ENCODE results near the gene ESD.

The ESD gene

DNA sequence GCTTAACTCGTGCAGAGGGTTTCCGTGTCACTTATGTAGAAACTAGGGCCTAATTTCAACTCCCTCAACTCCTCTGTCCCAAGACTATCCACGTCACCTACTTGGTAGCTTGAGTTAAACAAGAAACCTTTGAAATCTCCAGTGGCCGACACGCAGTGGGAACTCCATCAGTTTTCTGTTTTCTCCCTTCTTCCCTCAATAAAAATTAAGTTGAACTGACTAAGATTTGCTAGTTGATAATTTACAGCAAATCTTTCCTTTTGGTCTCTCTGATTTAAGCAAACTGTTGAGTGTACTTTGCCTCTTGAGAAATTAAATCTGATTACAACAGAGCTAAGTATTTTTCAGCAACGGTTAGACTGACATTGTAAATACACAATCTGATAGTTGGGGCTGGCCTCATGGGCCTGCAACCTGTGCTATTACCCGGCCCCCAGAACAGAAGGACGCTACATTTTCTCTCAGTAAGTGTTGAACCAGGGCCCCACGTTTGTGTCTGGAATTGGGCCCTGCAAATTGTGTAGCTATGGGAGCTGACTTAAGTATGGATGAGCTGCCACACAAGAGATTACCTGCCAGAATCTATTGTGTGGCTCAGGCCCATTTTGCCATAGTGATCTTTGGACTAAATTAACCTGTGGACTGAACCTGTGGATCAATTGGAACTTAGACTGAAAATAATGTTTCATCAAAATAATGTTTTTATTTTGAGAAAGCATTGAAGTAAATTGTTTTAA lies 708 bp upstream of the ESD start:
- Histone ChIP-seq H3K4me1 (ENCODE audit: control insufficient read depth in 2 of 2, insufficient read depth in 2 of 2, low read length in 2 of 2) (peaks cover 10 to 13% of the 10 kb centered on the region in 2 donors), H3K36me3 (ENCODE audit: control insufficient read depth in 2 of 2, insufficient read depth in 2 of 2, low read length in 2 of 2) (no peaks in the 10 kb centered on the region), H3K27ac (ENCODE audit: low read depth in 2 of 2, low read length in 2 of 2) (peak overlapping the region; percentile 90), H3K9me3 (ENCODE audit: control insufficient read depth in 2 of 2, low read length in 2 of 2) (no peaks in the 10 kb centered on the region), H3K4me3 (ENCODE audit: low read length in 2 of 2) (peak overlapping the region; percentile 92 to 99), H3K9ac (ENCODE audit: low read depth in 1 of 2, low read length in 2 of 2) (peak overlapping the region; percentile 89 to 91), H3K27me3 (ENCODE audit: control insufficient read depth in 2 of 2, insufficient read depth in 2 of 2, low read length in 2 of 2) (no peaks in the 10 kb centered on the region)

DNA sequence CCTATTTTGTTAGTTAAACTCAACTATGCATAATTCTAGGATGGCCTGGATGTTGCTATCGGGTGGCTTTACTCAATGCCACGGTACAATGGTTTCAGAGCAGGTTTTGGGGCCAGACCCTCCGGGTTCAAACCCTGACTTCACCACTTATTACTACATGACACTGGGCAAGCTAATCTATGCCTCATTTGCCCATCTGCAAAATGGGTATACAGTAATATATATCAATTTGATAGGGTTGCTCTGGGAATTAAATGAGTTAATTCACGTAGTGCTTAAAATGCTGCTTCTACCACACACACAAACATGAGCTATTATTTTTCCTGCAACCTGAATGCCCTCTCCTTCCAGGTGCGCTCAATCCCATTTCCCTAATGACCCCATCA lies 839 bp downstream of the ESD start:
- no peaks in the 10 kb centered on the region for H3K9me3 ChIP-seq (ENCODE audit: control insufficient read depth in 2 of 2, low read length in 2 of 2)
- H3K4me3 ChIP-seq (ENCODE audit: low read length in 2 of 2) = peak overlapping the region; percentile 92 to 99
- no peaks in the 10 kb centered on the region for H3K27me3 ChIP-seq (ENCODE audit: control insufficient read depth in 2 of 2, insufficient read depth in 2 of 2, low read length in 2 of 2)
- H3K9ac ChIP-seq (ENCODE audit: low read depth in 1 of 2, low read length in 2 of 2) = peak overlapping the region; percentile 89 to 91
- peaks cover 10 to 13% of the 10 kb centered on the region in 2 donors for H3K4me1 ChIP-seq (ENCODE audit: control insufficient read depth in 2 of 2, insufficient read depth in 2 of 2, low read length in 2 of 2)
- H3K36me3 ChIP-seq (ENCODE audit: control insufficient read depth in 2 of 2, insufficient read depth in 2 of 2, low read length in 2 of 2) = no peaks in the 10 kb centered on the region
- H3K27ac ChIP-seq (ENCODE audit: low read depth in 2 of 2, low read length in 2 of 2) = peak overlapping the region; percentile 90

DNA sequence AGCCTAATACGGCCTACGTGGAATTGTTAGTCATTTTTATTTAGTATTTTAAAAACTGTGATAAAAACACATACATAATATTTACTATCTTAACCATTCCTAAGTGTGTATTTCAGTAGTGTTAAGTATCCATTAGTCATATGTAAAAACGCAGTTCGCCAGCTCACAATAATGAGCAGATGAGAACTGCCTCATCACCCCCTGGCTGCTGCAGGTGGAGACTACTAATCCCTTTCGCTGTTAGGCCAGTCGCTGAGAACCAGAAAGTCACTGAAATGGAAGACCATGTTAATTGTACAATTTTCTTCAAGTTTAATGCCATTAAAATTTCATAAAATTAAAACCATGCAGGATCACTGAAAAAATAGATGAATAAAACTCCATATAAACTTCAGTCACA lies 1.6 kb downstream of the ESD start:
- H3K27ac ChIP-seq (ENCODE audit: low read depth in 2 of 2, low read length in 2 of 2) = no peak overlapping the region
- H3K9ac ChIP-seq (ENCODE audit: low read depth in 1 of 2, low read length in 2 of 2) = no peak overlapping the region
- H3K36me3 ChIP-seq (ENCODE audit: control insufficient read depth in 2 of 2, insufficient read depth in 2 of 2, low read length in 2 of 2) = peaks cover 5 to 8% of the 10 kb centered on the region in 2 donors
- no peaks in the 10 kb centered on the region for H3K9me3 ChIP-seq (ENCODE audit: control insufficient read depth in 2 of 2, low read length in 2 of 2)
- H3K4me1 ChIP-seq (ENCODE audit: control insufficient read depth in 2 of 2, insufficient read depth in 2 of 2, low read length in 2 of 2) = peaks cover 10 to 13% of the 10 kb centered on the region in 2 donors
- no peak overlapping the region for H3K4me3 ChIP-seq (ENCODE audit: low read length in 2 of 2)
- no peaks in the 10 kb centered on the region for H3K27me3 ChIP-seq (ENCODE audit: control insufficient read depth in 2 of 2, insufficient read depth in 2 of 2, low read length in 2 of 2)

DNA sequence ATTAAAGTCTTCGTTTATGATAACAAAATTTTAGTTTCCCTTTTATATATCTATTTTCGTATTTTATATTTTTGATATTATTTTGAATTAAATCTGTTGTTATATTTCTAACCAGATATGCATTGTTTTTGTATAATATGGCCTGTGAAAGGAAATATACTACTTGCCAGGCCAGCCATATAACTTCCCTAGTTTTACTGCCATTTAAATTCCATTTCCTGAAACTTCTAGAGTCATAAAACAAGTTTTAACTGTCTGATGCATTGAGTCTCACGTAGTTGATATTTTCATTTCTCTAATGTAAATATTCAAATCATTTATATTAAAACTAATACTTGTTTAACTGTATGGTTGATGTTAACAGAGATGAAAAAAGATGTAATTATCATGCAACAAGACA lies 13.5 kb downstream of the ESD start:
- Histone ChIP-seq H3K36me3 (ENCODE audit: control insufficient read depth in 2 of 2, insufficient read depth in 2 of 2, low read length in 2 of 2) (peaks cover 42 to 46% of the 10 kb centered on the region in 2 donors), H3K9me3 (ENCODE audit: control insufficient read depth in 2 of 2, low read length in 2 of 2) (no peaks in the 10 kb centered on the region)

DNA sequence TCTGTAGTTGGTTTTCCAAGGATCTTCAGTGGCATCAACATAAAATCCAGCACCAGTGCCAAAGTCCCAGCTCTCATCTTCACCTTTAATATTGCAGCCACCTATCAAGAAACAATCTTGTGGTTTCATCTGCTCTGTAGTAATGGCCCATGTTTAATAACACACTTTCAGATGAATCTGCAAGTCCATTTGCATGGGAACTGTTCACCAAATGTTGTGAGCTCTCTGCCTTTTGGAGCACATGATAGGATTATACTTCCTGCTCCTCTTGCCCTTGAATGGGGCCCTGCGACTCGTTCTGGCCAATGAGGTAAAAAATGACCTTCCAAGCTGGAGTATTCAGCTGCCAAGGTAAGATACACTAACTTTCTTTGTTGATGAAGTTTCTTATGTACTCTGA lies 14.3 kb downstream of the ESD start:
- peaks cover 44 to 48% of the 10 kb centered on the region in 2 donors for H3K36me3 ChIP-seq (ENCODE audit: control insufficient read depth in 2 of 2, insufficient read depth in 2 of 2, low read length in 2 of 2)
- H3K27me3 ChIP-seq (ENCODE audit: control insufficient read depth in 2 of 2, insufficient read depth in 2 of 2, low read length in 2 of 2) = no peaks in the 10 kb centered on the region
- no peak overlapping the region for H3K9ac ChIP-seq (ENCODE audit: low read depth in 1 of 2, low read length in 2 of 2)
- H3K4me1 ChIP-seq (ENCODE audit: control insufficient read depth in 2 of 2, insufficient read depth in 2 of 2, low read length in 2 of 2) = no peaks in the 10 kb centered on the region
- no peak overlapping the region for H3K27ac ChIP-seq (ENCODE audit: low read depth in 2 of 2, low read length in 2 of 2)
- no peak overlapping the region for H3K4me3 ChIP-seq (ENCODE audit: low read length in 2 of 2)
- H3K9me3 ChIP-seq (ENCODE audit: control insufficient read depth in 2 of 2, low read length in 2 of 2) = no peaks in the 10 kb centered on the region

More for the DNA sequence above, 13.5 kb downstream of the ESD start:
- Histone ChIP-seq H3K4me1 (ENCODE audit: control insufficient read depth in 2 of 2, insufficient read depth in 2 of 2, low read length in 2 of 2) (no peaks in the 10 kb centered on the region), H3K9ac (ENCODE audit: low read depth in 1 of 2, low read length in 2 of 2) (no peak overlapping the region), H3K4me3 (ENCODE audit: low read length in 2 of 2) (no peak overlapping the region), H3K27ac (ENCODE audit: low read depth in 2 of 2, low read length in 2 of 2) (no peak overlapping the region), H3K27me3 (ENCODE audit: control insufficient read depth in 2 of 2, insufficient read depth in 2 of 2, low read length in 2 of 2) (no peaks in the 10 kb centered on the region)

DNA sequence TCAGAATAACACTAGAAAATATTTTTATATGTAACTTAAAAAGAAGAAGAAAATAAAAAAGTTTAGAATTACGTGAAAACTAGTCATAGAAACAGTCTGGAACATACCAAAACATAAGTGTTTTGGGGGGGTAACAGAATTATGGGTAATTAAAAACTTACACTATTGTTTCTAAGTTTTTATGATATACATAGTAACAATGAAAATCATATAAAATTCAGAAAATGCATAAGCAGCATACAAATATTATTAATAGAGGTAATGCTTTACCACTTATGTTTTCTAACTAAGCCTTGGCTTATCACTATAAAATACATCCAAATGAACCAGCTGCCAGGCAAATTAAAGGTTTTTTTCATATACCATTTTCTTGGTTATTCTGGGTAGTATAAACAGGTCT lies 14.9 kb downstream of the ESD start:
- no peaks in the 10 kb centered on the region for H3K4me1 ChIP-seq (ENCODE audit: control insufficient read depth in 2 of 2, insufficient read depth in 2 of 2, low read length in 2 of 2)
- no peak overlapping the region for H3K4me3 ChIP-seq (ENCODE audit: low read length in 2 of 2)
- H3K27me3 ChIP-seq (ENCODE audit: control insufficient read depth in 2 of 2, insufficient read depth in 2 of 2, low read length in 2 of 2) = no peaks in the 10 kb centered on the region
- no peak overlapping the region for H3K27ac ChIP-seq (ENCODE audit: low read depth in 2 of 2, low read length in 2 of 2)
- H3K36me3 ChIP-seq (ENCODE audit: control insufficient read depth in 2 of 2, insufficient read depth in 2 of 2, low read length in 2 of 2) = peaks cover 44 to 54% of the 10 kb centered on the region in 2 donors
- H3K9me3 ChIP-seq (ENCODE audit: control insufficient read depth in 2 of 2, low read length in 2 of 2) = no peaks in the 10 kb centered on the region
- no peak overlapping the region for H3K9ac ChIP-seq (ENCODE audit: low read depth in 1 of 2, low read length in 2 of 2)

DNA sequence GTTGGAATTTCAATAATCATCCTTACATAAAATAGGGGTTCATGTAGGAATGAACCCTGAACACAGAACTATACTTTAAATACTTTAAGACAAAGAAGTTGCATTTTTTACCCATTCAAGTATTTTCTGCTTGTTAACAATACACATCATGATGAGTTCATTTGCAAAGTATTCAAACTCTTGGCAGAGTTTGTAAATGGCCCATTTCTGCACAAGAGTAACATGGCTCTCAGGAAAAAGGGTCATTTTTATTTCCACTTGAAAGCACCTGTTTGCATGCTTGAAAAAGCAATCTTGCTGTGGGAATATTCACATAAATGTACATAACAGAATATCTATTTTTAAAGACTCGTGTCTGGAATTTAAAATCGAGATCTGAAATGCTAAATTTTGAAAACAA lies 18.1 kb downstream of the ESD start:
- no peaks in the 10 kb centered on the region for H3K27me3 ChIP-seq (ENCODE audit: control insufficient read depth in 2 of 2, insufficient read depth in 2 of 2, low read length in 2 of 2)

DNA sequence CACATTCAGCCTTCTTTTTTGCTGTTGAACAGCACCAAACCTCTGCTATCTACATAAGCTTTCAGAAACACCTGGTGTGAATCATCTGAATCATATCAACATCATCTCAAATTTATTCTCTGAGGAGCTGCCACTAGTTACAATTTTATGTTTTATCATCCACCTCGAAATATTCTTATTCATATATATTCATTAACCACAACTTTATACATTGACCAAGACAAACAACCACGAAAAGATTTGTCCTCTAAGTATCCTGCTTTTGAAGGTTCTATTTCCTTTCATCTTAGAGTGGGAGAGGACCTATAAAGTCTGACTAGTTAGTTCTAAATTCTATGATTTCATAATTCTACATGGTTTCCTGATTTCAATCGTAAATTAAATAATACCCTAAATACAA lies 18.9 kb downstream of the ESD start:
- Histone ChIP-seq H3K4me1 (ENCODE audit: control insufficient read depth in 2 of 2, insufficient read depth in 2 of 2, low read length in 2 of 2) (peaks cover 2 to 5% of the 10 kb centered on the region in 2 donors), H3K9ac (ENCODE audit: low read depth in 1 of 2, low read length in 2 of 2) (no peak overlapping the region), H3K27ac (ENCODE audit: low read depth in 2 of 2, low read length in 2 of 2) (no peak overlapping the region), H3K9me3 (ENCODE audit: control insufficient read depth in 2 of 2, low read length in 2 of 2) (no peaks in the 10 kb centered on the region), H3K4me3 (ENCODE audit: low read length in 2 of 2) (no peak overlapping the region), H3K36me3 (ENCODE audit: control insufficient read depth in 2 of 2, insufficient read depth in 2 of 2, low read length in 2 of 2) (peaks cover 19 to 53% of the 10 kb centered on the region in 2 donors), H3K27me3 (ENCODE audit: control insufficient read depth in 2 of 2, insufficient read depth in 2 of 2, low read length in 2 of 2) (no peaks in the 10 kb centered on the region)

More for the DNA sequence above, 18.1 kb downstream of the ESD start:
- Histone ChIP-seq H3K4me1 (ENCODE audit: control insufficient read depth in 2 of 2, insufficient read depth in 2 of 2, low read length in 2 of 2) (peaks cover 2 to 5% of the 10 kb centered on the region in 2 donors), H3K9me3 (ENCODE audit: control insufficient read depth in 2 of 2, low read length in 2 of 2) (no peaks in the 10 kb centered on the region), H3K9ac (ENCODE audit: low read depth in 1 of 2, low read length in 2 of 2) (no peak overlapping the region), H3K27ac (ENCODE audit: low read depth in 2 of 2, low read length in 2 of 2) (no peak overlapping the region), H3K36me3 (ENCODE audit: control insufficient read depth in 2 of 2, insufficient read depth in 2 of 2, low read length in 2 of 2) (peaks cover 22 to 50% of the 10 kb centered on the region in 2 donors), H3K4me3 (ENCODE audit: low read length in 2 of 2) (no peak overlapping the region)

DNA sequence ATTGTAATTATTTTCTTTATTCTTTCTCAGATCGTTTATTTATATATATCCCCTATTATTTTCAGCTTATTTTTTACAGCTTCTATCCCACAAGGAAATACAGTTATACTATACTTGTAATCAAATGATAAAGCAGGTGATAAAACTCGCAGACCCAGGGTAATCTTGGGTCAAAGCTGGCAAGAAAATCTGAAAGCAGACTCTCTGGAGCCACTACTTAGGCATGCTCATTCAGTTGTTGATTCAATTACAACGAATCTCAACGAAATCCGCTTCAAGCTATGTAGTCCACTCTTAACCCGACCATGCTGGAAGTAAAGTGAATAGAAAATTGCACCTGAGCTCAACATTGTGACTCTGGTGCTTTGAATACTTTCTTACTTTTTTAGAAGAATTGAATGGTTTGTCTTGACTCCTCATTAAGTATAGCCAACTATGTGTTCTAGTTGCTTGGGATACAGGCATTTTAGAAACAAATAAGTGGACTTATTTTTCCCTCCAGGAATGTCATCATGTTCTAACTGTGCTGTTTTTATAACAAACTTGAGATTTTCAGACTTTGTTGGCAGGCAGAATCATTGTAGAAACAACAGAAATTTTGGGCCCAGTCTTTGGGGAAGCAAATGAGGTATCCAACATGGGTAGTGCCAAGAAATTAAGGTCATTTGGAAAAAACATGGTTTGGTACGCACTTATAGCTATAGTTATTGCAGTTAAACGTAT lies 21.4 kb downstream of the ESD start:
- H3K27ac ChIP-seq (ENCODE audit: low read depth in 2 of 2, low read length in 2 of 2) = no peak overlapping the region
- H3K9ac ChIP-seq (ENCODE audit: low read depth in 1 of 2, low read length in 2 of 2) = no peak overlapping the region
- peaks cover 25 to 58% of the 10 kb centered on the region in 2 donors for H3K36me3 ChIP-seq (ENCODE audit: control insufficient read depth in 2 of 2, insufficient read depth in 2 of 2, low read length in 2 of 2)
- H3K27me3 ChIP-seq (ENCODE audit: control insufficient read depth in 2 of 2, insufficient read depth in 2 of 2, low read length in 2 of 2) = no peaks in the 10 kb centered on the region
- no peaks in the 10 kb centered on the region for H3K9me3 ChIP-seq (ENCODE audit: control insufficient read depth in 2 of 2, low read length in 2 of 2)
- no peak overlapping the region for H3K4me3 ChIP-seq (ENCODE audit: low read length in 2 of 2)
- H3K4me1 ChIP-seq (ENCODE audit: control insufficient read depth in 2 of 2, insufficient read depth in 2 of 2, low read length in 2 of 2) = peaks cover 2 to 5% of the 10 kb centered on the region in 2 donors

DNA sequence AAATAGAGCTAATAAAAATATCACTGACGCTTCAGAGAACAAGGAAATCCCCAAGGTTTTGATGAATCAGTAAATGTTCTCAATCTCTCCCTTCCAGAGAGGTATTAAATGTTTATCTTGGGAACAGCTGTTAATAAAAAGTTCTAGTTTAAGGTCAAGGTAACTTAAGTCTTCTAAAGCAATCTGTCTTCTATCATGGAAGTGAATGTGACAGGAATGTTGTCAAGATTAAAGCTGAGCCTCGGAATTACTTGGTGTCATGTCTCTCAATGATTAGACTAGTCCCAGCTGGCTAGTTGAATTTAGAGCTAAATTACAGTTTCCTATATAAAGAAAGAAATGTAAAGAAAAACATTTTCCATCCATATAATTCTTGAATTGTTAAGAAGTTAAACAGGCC lies 23.4 kb downstream of the ESD start:
- Histone ChIP-seq H3K4me1 (ENCODE audit: control insufficient read depth in 2 of 2, insufficient read depth in 2 of 2, low read length in 2 of 2) (peaks cover 2 to 5% of the 10 kb centered on the region in 2 donors), H3K9ac (ENCODE audit: low read depth in 1 of 2, low read length in 2 of 2) (no peak overlapping the region), H3K4me3 (ENCODE audit: low read length in 2 of 2) (no peak overlapping the region), H3K27me3 (ENCODE audit: control insufficient read depth in 2 of 2, insufficient read depth in 2 of 2, low read length in 2 of 2) (no peaks in the 10 kb centered on the region), H3K36me3 (ENCODE audit: control insufficient read depth in 2 of 2, insufficient read depth in 2 of 2, low read length in 2 of 2) (peaks cover 26 to 59% of the 10 kb centered on the region in 2 donors), H3K9me3 (ENCODE audit: control insufficient read depth in 2 of 2, low read length in 2 of 2) (no peaks in the 10 kb centered on the region), H3K27ac (ENCODE audit: low read depth in 2 of 2, low read length in 2 of 2) (no peak overlapping the region)

Data from mucosa of rectum (tissue), 2 donors.